MCF 10A (cell line): ENCODE data around the gene CHST3. TPM values are rescaled to one million over a fixed set of nuclear protein-coding genes. Genes with fewer than 3 reads are reported as not detected.

ENCODE experiments used
- BruUV-seq: library from RNA; stranded (reverse); fragments of 400-500 nt; replicated peaks from 2 replicates; lab custom pipeline; 2021; lab: Mats Ljungman, UMichigan
- CTCF ChIA-PET: fragments of 300-600 bp; sonication (Branson Sonifier 250); formaldehyde crosslinking; extraction: SDS; loops from one replicate; lab custom pipeline; 2021; ENCODE audit warnings: antibody characterized with exemption, inconsistent platforms; lab: Yijun Ruan, JAX
- POLR2A ChIA-PET: fragments of 300-600, 350-650 bp; sonication (Branson Sonifier 250); formaldehyde crosslinking; extraction: SDS; loops from one replicate; lab custom pipeline; 2020; ENCODE audit warnings: antibody characterized with exemption, inconsistent platforms; lab: Yijun Ruan, JAX
- DNase-seq: peaks from one replicate; pipeline ENCODE4 v3.0.0-alpha.2; 2018; ENCODE audit not compliant: unreplicated experiment
- H3K27ac Mint-ChIP-seq: one replicate; pipeline ENCODE4 v1.8.0; 2022; ENCODE audit warnings: mild to moderate bottlenecking, low read depth, mixed read lengths; ENCODE audit not compliant: unreplicated experiment
- H3K27me3 Mint-ChIP-seq: one replicate; pipeline ENCODE4 v1.8.0; 2022; ENCODE audit warnings: mixed read lengths; ENCODE audit not compliant: insufficient read depth, unreplicated experiment
- H3K36me3 Mint-ChIP-seq: one replicate; pipeline ENCODE4 v1.8.0; 2022; ENCODE audit warnings: mild to moderate bottlenecking, moderate library complexity, mixed read lengths; ENCODE audit not compliant: insufficient read depth, unreplicated experiment
- H3K4me1 Mint-ChIP-seq: one replicate; pipeline ENCODE4 v1.8.0; 2022; ENCODE audit warnings: mixed read lengths; ENCODE audit not compliant: insufficient read depth, unreplicated experiment
- H3K4me3 Mint-ChIP-seq: one replicate; pipeline ENCODE4 v1.8.0; 2022; ENCODE audit warnings: mild to moderate bottlenecking, moderate library complexity, mixed read lengths; ENCODE audit not compliant: unreplicated experiment
- H3K9me3 Mint-ChIP-seq: one replicate; pipeline ENCODE4 v1.8.0; 2022; ENCODE audit warnings: mixed read lengths; ENCODE audit not compliant: unreplicated experiment
- intact Hi-C: fragments of 100-400 bp; cut with micrococcal nuclease; formaldehyde crosslinking; loops from 2 replicates; pipeline ENCODE4 v1.14.1; 2022
- total RNA-seq: library from RNA; stranded (reverse); gene quantifications from 2 replicates; pipeline ENCODE4 v1.2.3, GENCODE V29; 2022
- TF ChIP-seq, protein P1 (sequence below): fragments of 200-600 bp; IDR thresholded peaks from one replicate; pipeline ENCODE4 v1.8.0; 2022; ENCODE audit warnings: antibody characterized with exemption, mild to moderate bottlenecking; ENCODE audit not compliant: unreplicated experiment

The CHST3 gene
- total RNA-seq, 1 experiment from 2014 or later: 28.7 TPM

DNA sequence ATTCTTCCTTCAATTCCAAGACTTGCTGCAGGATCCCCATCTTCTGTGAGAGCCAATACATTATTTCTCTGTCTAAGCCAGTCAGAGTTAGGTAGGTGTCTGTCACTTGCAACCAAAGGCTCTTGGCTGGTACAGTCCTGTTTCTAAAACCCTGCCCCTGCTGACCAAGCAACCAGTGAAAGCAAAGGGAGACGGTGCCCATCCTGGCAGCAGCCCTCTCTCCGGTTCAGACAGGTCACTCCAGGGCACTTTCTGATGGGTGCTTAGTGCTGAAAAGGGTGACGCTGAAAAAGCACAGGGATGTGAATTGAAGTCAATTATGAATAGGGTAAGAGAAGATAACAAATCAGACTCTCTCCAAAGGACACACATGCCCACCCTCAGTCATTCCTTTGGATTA lies 86.7 kb downstream of the CHST3 start:
- TF ChIP-seq, protein P1, sequence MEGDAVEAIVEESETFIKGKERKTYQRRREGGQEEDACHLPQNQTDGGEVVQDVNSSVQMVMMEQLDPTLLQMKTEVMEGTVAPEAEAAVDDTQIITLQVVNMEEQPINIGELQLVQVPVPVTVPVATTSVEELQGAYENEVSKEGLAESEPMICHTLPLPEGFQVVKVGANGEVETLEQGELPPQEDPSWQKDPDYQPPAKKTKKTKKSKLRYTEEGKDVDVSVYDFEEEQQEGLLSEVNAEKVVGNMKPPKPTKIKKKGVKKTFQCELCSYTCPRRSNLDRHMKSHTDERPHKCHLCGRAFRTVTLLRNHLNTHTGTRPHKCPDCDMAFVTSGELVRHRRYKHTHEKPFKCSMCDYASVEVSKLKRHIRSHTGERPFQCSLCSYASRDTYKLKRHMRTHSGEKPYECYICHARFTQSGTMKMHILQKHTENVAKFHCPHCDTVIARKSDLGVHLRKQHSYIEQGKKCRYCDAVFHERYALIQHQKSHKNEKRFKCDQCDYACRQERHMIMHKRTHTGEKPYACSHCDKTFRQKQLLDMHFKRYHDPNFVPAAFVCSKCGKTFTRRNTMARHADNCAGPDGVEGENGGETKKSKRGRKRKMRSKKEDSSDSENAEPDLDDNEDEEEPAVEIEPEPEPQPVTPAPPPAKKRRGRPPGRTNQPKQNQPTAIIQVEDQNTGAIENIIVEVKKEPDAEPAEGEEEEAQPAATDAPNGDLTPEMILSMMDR: no peak
- no TSS peak for BruUV-seq
- Mint-ChIP-seq H3K4me3 (no peak overlapping the region), H3K36me3 (peaks cover 4% of the 10 kb centered on the region), H3K27ac (no peak overlapping the region), H3K27me3 (no peaks in the 10 kb centered on the region), H3K4me1 (no peaks in the 10 kb centered on the region), H3K9me3 (no peaks in the 10 kb centered on the region)
- intact Hi-C loops: no loop called here
- ChIA-PET CTCF (interaction anchor here (0.6 to 7.7 kb wide), 6 partner anchors 42 to 178 kb away, joined by 3 to 61 read pairs (median 11); no protein-coding TSS in a partner anchor), POLR2A (interaction anchor here (1.1 to 1.2 kb wide), 2 partner anchors 19 to 77 kb away, joined by 3 to 6 read pairs; no protein-coding TSS in a partner anchor)
- DNase-seq: no peak

- no peak overlapping the region for H3K4me3 Mint-ChIP-seq
- POLR2A ChIA-PET: no interaction called here
- BruUV-seq: no TSS peak
- no peaks in the 10 kb centered on the region for H3K4me1 Mint-ChIP-seq
- H3K9me3 Mint-ChIP-seq: no peaks in the 10 kb centered on the region
- DNase-seq: no peak
- no peaks in the 10 kb centered on the region for H3K27me3 Mint-ChIP-seq
- CTCF ChIA-PET: interaction anchor here (3.7 kb wide), 1 partner anchor 98 kb away, joined by 17 read pairs; no protein-coding TSS in a partner anchor
- no peaks in the 10 kb centered on the region for H3K36me3 Mint-ChIP-seq
- intact Hi-C loops: no loop called here
- no peak overlapping the region for H3K27ac Mint-ChIP-seq
- TF ChIP-seq, protein P1: no peak
Observed at GRCh38 chr10:72053690-72054089, 89.5 kb downstream of the CHST3 start.

DNA sequence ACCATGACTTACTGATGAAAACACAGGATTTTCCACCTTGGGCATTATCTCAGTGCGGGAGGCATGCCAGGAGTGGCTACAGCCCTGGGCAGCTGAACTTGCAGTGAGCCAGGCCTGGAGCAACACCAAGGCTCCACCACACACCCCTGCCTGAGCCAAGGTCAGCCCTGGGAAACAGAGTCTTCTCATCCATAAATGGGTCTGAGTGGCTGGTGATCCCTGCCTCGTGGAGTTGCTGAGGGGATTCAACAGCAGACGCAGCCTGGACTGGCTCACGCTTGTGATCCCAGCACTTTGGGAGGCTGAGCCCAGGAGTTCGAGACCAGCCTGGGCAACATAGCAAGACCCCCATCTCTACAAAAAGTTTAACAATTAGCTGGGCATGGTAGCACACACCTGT lies 91.9 kb downstream of the CHST3 start:
- no peak overlapping the region for H3K27ac Mint-ChIP-seq
- intact Hi-C loops: no loop called here
- H3K27me3 Mint-ChIP-seq: peaks cover 12% of the 10 kb centered on the region
- no peak for DNase-seq
- BruUV-seq: no TSS peak
- no peaks in the 10 kb centered on the region for H3K4me1 Mint-ChIP-seq
- no peaks in the 10 kb centered on the region for H3K9me3 Mint-ChIP-seq
- no peaks in the 10 kb centered on the region for H3K36me3 Mint-ChIP-seq
- ChIA-PET POLR2A (no interaction called here), CTCF (no interaction called here)
- TF ChIP-seq, protein P1: no peak
- H3K4me3 Mint-ChIP-seq: no peak overlapping the region

DNA sequence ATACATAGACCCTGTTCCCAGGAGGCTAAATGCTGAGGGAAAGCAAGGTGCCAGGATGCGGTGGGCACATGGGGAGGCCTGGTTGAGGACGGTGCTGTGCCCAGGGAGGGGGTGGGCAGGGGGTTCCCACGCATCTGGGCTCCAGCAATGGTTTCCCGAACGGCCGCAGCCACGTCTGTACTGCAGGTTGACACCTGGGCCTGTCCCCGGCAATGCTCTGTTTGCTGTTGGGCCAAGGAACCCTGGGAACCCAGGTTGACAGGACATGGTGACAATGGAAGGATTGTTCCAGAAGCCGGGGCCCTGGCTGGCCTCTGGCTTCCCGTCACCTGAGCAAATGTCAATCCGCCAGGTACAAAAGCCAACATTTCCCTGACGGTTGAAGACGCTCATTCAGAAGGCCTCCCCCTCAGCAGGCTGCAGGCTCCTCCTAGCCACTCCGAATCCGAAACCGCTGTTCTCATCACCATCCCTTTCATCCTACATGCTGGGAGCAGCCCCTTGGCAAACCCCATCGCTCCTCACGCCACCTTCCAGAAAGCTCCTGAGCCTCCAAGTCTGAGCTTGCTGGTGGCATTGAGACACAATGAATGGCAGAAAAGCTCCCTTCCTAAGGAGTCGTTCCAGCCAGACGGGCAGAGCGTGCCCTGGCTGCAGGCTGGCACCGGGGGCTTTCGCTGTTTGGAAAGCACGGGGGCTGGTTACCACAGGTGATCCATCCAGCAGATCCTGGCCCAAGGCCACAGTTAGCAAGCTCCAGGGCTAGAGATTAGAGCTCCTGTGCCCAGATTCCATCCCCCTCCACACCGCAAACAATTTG lies 92.9 kb downstream of the CHST3 start:
- ChIA-PET POLR2A (interaction anchor here (0.6 to 1.2 kb wide), 3 partner anchors 81 to 230 kb away, joined by 3 to 5 read pairs (median 5); partner anchors contain the start of gene CHST3), CTCF (interaction anchor here (0.6 to 1.3 kb wide), 4 partner anchors 8 to 165 kb away, joined by 3 to 7 read pairs (median 4); no protein-coding TSS in a partner anchor)
- H3K27me3 Mint-ChIP-seq: peaks cover 12% of the 10 kb centered on the region
- H3K27ac Mint-ChIP-seq: no peak overlapping the region
- no peak for DNase-seq
- intact Hi-C loops: no loop called here
- no TSS peak for BruUV-seq
- H3K9me3 Mint-ChIP-seq: no peaks in the 10 kb centered on the region
- H3K4me3 Mint-ChIP-seq: no peak overlapping the region
- TF ChIP-seq, protein P1: no peak
- H3K36me3 Mint-ChIP-seq: no peaks in the 10 kb centered on the region
- no peaks in the 10 kb centered on the region for H3K4me1 Mint-ChIP-seq
